ENCODE results near the gene AK1. TPM values are rescaled to one million over a fixed set of nuclear protein-coding genes. Genes with fewer than 3 reads are reported as not detected.

The AK1 gene
- total and polyA plus RNA-seq, 2 donors = 6.6 to 66.2 TPM

- H3K4me3 ChIP-seq (ENCODE audit: low read length in 2 of 2) = no peak overlapping the region
- DNase-seq (ENCODE audit: low read depth in 6 of 9, low spot score in 9 of 9) = no peak
- H3K27ac ChIP-seq (ENCODE audit: low read depth in 1 of 2, low read length in 1 of 2) = no peak overlapping the region
- peaks cover 0 to 2% of the 10 kb centered on the region in 2 donors for H3K9me3 ChIP-seq (ENCODE audit: control insufficient read depth in 2 of 2, insufficient read depth in 1 of 2, low read length in 1 of 2)
- 92% methylated on average over 8 of the region's 8 CpGs for whole genome bisulfite sequencing
- peaks cover 6 to 25% of the 10 kb centered on the region in 2 donors for H3K27me3 ChIP-seq (ENCODE audit: control insufficient read depth in 2 of 2, insufficient read depth in 1 of 2, low read length in 1 of 2)
- H3K36me3 ChIP-seq (ENCODE audit: control insufficient read depth in 2 of 2, insufficient read depth in 2 of 2, low read length in 1 of 2) = peaks cover 0 to 9% of the 10 kb centered on the region in 2 donors
- H3K4me1 ChIP-seq (ENCODE audit: control insufficient read depth in 2 of 2, insufficient read depth in 2 of 2, low read length in 2 of 2) = peaks cover 29 to 53% of the 10 kb centered on the region in 2 donors
These were observed 41.9 kb upstream of the AK1 start for GRCh38 chr9:127919253-127919815.

DNA sequence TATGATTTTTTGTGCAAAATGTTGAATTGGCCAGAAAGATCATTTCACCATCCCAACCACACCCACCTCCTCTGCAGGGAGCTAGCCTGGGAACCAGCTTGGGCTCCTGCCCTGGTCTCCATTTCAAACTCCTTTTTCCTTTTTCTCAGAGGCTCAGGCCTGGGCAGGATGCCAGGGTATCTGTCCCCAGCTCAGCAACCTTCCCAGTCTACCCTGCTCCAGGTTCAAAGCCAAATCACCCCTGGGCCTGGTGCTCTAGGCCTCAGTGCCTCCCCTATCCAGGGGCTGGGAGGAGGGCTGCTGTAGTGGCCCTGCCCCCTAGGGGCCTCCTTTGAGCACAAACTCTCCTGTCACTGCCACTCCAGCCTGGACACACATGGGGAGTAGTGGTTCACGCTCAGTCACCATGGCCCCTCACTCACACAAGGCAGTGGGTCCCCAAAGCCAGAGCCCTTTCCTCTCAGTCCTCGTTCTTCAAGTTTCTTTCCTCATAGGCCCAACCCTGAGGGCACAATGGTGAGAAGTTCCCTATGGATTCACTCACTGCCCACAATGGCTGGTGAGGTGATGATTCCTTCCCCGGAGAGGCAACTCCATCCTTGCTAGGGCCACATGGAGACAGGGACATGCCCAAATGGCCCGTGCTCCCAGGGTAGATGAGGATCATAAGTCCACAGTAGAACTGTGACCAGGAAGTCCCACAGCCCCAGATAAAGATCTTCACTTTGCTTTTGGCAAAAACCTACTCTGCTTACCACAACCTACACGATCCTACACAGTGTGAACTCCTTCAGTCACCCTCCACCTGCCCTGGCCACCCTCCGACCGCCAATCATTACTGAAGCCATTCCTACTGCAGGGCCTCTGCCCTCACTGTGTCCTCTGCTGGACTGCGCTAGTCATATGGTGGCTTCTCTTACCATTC lies 41.0 kb upstream of the AK1 start:
- peaks cover 0 to 11% of the 10 kb centered on the region in 2 donors for H3K36me3 ChIP-seq (ENCODE audit: control insufficient read depth in 2 of 2, insufficient read depth in 2 of 2, low read length in 1 of 2)
- peaks cover 0 to 3% of the 10 kb centered on the region in 2 donors for H3K9me3 ChIP-seq (ENCODE audit: control insufficient read depth in 2 of 2, insufficient read depth in 1 of 2, low read length in 1 of 2)
- WGBS = 84% methylated on average over 8 of the region's 8 CpGs
- peaks cover 6 to 17% of the 10 kb centered on the region in 2 donors for H3K27me3 ChIP-seq (ENCODE audit: control insufficient read depth in 2 of 2, insufficient read depth in 1 of 2, low read length in 1 of 2)
- peaks cover 30 to 58% of the 10 kb centered on the region in 2 donors for H3K4me1 ChIP-seq (ENCODE audit: control insufficient read depth in 2 of 2, insufficient read depth in 2 of 2, low read length in 2 of 2)
- no peak overlapping the region for H3K27ac ChIP-seq (ENCODE audit: low read depth in 1 of 2, low read length in 1 of 2)
- no peak for DNase-seq (ENCODE audit: low read depth in 6 of 9, low spot score in 9 of 9)
- H3K4me3 ChIP-seq (ENCODE audit: low read length in 2 of 2) = no peak overlapping the region

- Histone ChIP-seq H3K36me3 (ENCODE audit: control insufficient read depth in 2 of 2, insufficient read depth in 2 of 2, low read length in 1 of 2) (peaks cover under 1 to 16% of the 10 kb centered on the region in 2 donors), H3K4me3 (ENCODE audit: low read length in 2 of 2) (peak overlapping the region in 1 of 2 donors; percentile 76), H3K27me3 (ENCODE audit: control insufficient read depth in 2 of 2, insufficient read depth in 1 of 2, low read length in 1 of 2) (peaks cover 6 to 9% of the 10 kb centered on the region in 2 donors), H3K9me3 (ENCODE audit: control insufficient read depth in 2 of 2, insufficient read depth in 1 of 2, low read length in 1 of 2) (peaks cover 0 to 3% of the 10 kb centered on the region in 2 donors), H3K27ac (ENCODE audit: low read depth in 1 of 2, low read length in 1 of 2) (peak overlapping the region; percentile 29 to 68), H3K4me1 (ENCODE audit: control insufficient read depth in 2 of 2, insufficient read depth in 2 of 2, low read length in 2 of 2) (peaks cover 30 to 64% of the 10 kb centered on the region in 2 donors)
- 68% methylated on average over 6 of the region's 6 CpGs for WGBS
- peak in 1 of 9 donors; percentile 48 for DNase-seq (ENCODE audit: low read depth in 6 of 9, low spot score in 9 of 9)
These were observed 40.1 kb upstream of the AK1 start for GRCh38 chr9:127917603-127918002.

DNA sequence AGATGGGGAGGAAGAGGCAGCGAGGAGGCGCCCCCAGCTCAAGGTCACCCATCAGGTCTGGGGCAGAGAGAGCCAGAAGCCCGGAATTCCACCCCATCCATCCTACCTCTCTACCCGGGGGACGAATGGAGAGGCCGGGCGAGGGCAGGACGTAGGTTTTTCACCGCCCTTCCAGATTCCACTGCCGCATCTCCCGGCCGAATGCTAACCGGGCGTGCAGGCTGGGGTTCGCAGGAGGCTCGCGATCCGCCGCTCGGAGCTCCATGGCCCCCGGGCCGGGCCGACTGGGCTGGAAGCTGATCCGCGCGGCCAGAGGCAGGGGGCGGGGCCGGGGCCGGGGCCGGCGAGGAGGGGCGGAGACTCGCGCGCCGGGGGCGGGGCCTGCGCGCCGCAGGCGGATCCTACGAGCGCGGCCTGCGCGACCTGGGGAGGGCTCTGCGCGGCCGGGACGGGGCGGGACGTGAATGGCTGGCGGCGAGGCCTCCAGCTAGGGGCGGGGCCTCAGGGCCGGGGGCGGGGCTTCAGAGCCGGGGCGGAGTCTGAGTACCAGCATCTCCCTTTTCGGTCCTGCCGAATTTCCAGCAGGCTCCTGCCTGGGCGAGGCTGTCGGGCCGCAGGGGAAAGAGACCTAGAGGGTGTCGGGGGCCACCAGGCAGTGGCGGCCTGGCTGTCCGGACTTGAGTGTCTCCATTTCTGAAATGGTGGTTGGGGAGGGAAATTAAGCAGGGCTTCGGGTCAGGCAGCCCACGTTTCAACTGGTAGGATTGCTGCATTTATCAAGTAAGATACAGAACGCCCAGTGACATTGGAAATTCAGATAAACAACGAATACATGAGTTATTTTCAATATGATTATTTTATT lies 39.5 kb upstream of the AK1 start, which contains the start of gene ST6GALNAC4:
TSS of gene ST6GALNAC4 (minus strand) at position 322 of the 862 bp plus-strand sequence. CDS start 622 bp downstream, outside the sequence.
- H3K9me3 ChIP-seq (ENCODE audit: control insufficient read depth in 2 of 2, insufficient read depth in 1 of 2, low read length in 1 of 2) = peaks cover 0 to 3% of the 10 kb centered on the region in 2 donors
- H3K27me3 ChIP-seq (ENCODE audit: control insufficient read depth in 2 of 2, insufficient read depth in 1 of 2, low read length in 1 of 2) = peaks cover 3 to 4% of the 10 kb centered on the region in 2 donors
- DNase-seq (ENCODE audit: low read depth in 6 of 9, low spot score in 9 of 9) = peak in 6 of 9 donors; percentile 77 to 92 (median 88)
- peaks cover 35 to 69% of the 10 kb centered on the region in 2 donors for H3K4me1 ChIP-seq (ENCODE audit: control insufficient read depth in 2 of 2, insufficient read depth in 2 of 2, low read length in 2 of 2)
- H3K36me3 ChIP-seq (ENCODE audit: control insufficient read depth in 2 of 2, insufficient read depth in 2 of 2, low read length in 1 of 2) = peaks cover 7 to 23% of the 10 kb centered on the region in 2 donors
- WGBS = 3% methylated on average over 71 of the region's 71 CpGs
- H3K4me3 ChIP-seq (ENCODE audit: low read length in 2 of 2) = peak within 1 kb of the TSS; percentile 73 to 76
- H3K27ac ChIP-seq (ENCODE audit: low read depth in 1 of 2, low read length in 1 of 2) = peak within 1 kb of the TSS; percentile 68 to 87

DNA sequence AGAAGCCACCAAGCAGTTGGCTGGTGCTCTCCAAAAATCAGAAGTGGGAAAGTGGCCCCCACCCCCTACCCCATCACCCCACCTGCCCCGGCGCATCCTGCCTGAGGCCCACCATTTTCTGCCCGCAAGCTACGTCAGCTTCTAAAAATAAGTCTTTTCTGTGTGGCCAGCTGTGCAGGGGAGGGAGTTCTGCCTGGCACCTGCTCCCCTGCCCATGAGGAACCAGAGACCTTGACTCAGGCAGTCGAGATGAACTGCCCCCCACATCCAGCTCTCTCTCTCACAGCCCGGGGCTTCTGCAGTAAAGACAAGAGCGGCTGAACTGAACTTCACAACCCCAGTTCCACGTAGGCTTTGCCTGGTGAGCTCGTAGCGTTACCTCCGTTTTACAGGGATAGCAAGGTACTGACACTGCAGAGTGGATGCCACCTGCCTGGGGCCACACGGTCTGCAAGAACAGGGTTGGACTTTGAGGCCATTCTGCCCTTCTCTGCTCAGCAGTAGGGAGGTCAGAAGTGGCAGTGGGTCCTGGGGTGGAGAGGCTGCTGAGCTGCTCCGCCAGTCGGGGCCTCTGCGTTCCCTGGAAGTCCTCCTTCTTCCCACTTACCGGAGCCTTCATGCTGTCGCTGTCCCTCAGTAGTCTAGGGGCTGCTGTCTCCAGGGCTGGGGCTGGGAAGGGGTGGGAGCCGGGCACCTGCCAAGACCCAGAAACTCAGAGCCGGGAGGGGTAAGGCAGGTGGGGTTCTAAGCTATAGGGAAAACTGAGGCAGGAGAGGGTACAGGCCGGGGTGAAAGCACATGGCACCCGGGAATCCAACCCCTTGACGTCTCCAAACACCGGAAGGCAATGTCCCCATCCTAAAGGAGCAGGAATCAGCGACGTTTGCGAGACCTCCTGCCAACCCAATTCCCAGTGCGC lies 38.6 kb upstream of the AK1 start:
- Histone ChIP-seq H3K27ac (ENCODE audit: low read depth in 1 of 2, low read length in 1 of 2) (peak overlapping the region; percentile 48 to 87), H3K4me3 (ENCODE audit: low read length in 2 of 2) (peak overlapping the region; percentile 73 to 76), H3K27me3 (ENCODE audit: control insufficient read depth in 2 of 2, insufficient read depth in 1 of 2, low read length in 1 of 2) (no peaks in the 10 kb centered on the region), H3K36me3 (ENCODE audit: control insufficient read depth in 2 of 2, insufficient read depth in 2 of 2, low read length in 1 of 2) (peaks cover 10 to 27% of the 10 kb centered on the region in 2 donors), H3K9me3 (ENCODE audit: control insufficient read depth in 2 of 2, insufficient read depth in 1 of 2, low read length in 1 of 2) (peaks cover 0 to 3% of the 10 kb centered on the region in 2 donors), H3K4me1 (ENCODE audit: control insufficient read depth in 2 of 2, insufficient read depth in 2 of 2, low read length in 2 of 2) (peaks cover 31 to 70% of the 10 kb centered on the region in 2 donors)
- WGBS = 10% methylated on average over 27 of the region's 27 CpGs
- DNase-seq (ENCODE audit: low read depth in 6 of 9, low spot score in 9 of 9) = peak in 5 of 9 donors; percentile 69 to 91 (median 83)

GRCh38 chr9:127915325-127915752 lies 37.9 kb upstream of the AK1 start:
- Histone ChIP-seq H3K9me3 (ENCODE audit: control insufficient read depth in 2 of 2, insufficient read depth in 1 of 2, low read length in 1 of 2) (peaks cover 0 to 3% of the 10 kb centered on the region in 2 donors), H3K27me3 (ENCODE audit: control insufficient read depth in 2 of 2, insufficient read depth in 1 of 2, low read length in 1 of 2) (no peaks in the 10 kb centered on the region), H3K4me1 (ENCODE audit: control insufficient read depth in 2 of 2, insufficient read depth in 2 of 2, low read length in 2 of 2) (peaks cover 34 to 77% of the 10 kb centered on the region in 2 donors), H3K27ac (ENCODE audit: low read depth in 1 of 2, low read length in 1 of 2) (peak overlapping the region; percentile 0 to 87), H3K36me3 (ENCODE audit: control insufficient read depth in 2 of 2, insufficient read depth in 2 of 2, low read length in 1 of 2) (peaks cover 10 to 34% of the 10 kb centered on the region in 2 donors), H3K4me3 (ENCODE audit: low read length in 2 of 2) (no peak overlapping the region)
- 78% methylated on average over 5 of the region's 5 CpGs for WGBS
- no peak for DNase-seq (ENCODE audit: low read depth in 6 of 9, low spot score in 9 of 9)

- H3K4me1 ChIP-seq (ENCODE audit: control insufficient read depth in 2 of 2, insufficient read depth in 2 of 2, low read length in 2 of 2) = peaks cover 34 to 77% of the 10 kb centered on the region in 2 donors
- 98% methylated on average over 11 of the region's 11 CpGs for WGBS
- no peak overlapping the region for H3K27ac ChIP-seq (ENCODE audit: low read depth in 1 of 2, low read length in 1 of 2)
These were observed 36.2 kb upstream of the AK1 start for GRCh38 chr9:127913682-127914081.

DNA sequence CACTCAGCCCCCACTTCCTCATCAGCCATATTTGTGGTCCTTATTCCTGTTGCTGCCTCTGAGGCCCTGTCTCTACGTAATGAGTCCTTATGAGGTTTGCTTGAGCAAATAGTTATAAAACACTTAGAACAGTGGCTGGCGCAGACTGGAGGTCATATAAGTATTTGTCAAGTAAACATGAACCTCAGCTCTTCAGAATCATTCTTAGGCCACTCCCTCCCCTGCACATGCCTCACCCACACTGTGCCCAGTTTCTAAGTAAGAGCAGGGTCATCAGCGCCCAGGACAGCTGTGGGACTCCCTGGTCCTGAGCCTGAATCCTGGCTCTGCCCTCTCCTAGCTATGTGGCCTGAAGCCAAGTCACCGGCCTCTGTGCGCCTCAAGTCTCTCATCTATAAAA lies 35.4 kb upstream of the AK1 start:
- H3K27me3 ChIP-seq (ENCODE audit: control insufficient read depth in 2 of 2, insufficient read depth in 1 of 2, low read length in 1 of 2) = no peaks in the 10 kb centered on the region
- no peak overlapping the region for H3K4me3 ChIP-seq (ENCODE audit: low read length in 2 of 2)
- H3K9me3 ChIP-seq (ENCODE audit: control insufficient read depth in 2 of 2, insufficient read depth in 1 of 2, low read length in 1 of 2) = peaks cover 0 to 3% of the 10 kb centered on the region in 2 donors
- H3K36me3 ChIP-seq (ENCODE audit: control insufficient read depth in 2 of 2, insufficient read depth in 2 of 2, low read length in 1 of 2) = peaks cover 30 to 50% of the 10 kb centered on the region in 2 donors
- 97% methylated on average over 5 of the region's 5 CpGs for WGBS
- peaks cover 32 to 69% of the 10 kb centered on the region in 2 donors for H3K4me1 ChIP-seq (ENCODE audit: control insufficient read depth in 2 of 2, insufficient read depth in 2 of 2, low read length in 2 of 2)
- H3K27ac ChIP-seq (ENCODE audit: low read depth in 1 of 2, low read length in 1 of 2) = peak overlapping the region in 1 of 2 donors; percentile 9
- DNase-seq (ENCODE audit: low read depth in 6 of 9, low spot score in 9 of 9) = no peak

More at GRCh38 chr9:127913682-127914081, 36.2 kb upstream of the AK1 start:
- DNase-seq (ENCODE audit: low read depth in 6 of 9, low spot score in 9 of 9) = no peak
- peaks cover 0 to 3% of the 10 kb centered on the region in 2 donors for H3K9me3 ChIP-seq (ENCODE audit: control insufficient read depth in 2 of 2, insufficient read depth in 1 of 2, low read length in 1 of 2)
- no peaks in the 10 kb centered on the region for H3K27me3 ChIP-seq (ENCODE audit: control insufficient read depth in 2 of 2, insufficient read depth in 1 of 2, low read length in 1 of 2)
- peaks cover 22 to 46% of the 10 kb centered on the region in 2 donors for H3K36me3 ChIP-seq (ENCODE audit: control insufficient read depth in 2 of 2, insufficient read depth in 2 of 2, low read length in 1 of 2)
- no peak overlapping the region for H3K4me3 ChIP-seq (ENCODE audit: low read length in 2 of 2)
